HG03097 (cell line): ENCODE measurements around the gene LMF1.

Experiments used
- ATAC-seq: cut with Tn5 transposase; IDR thresholded peaks from one replicate; pipeline ENCODE4 v1.9.1; 2021; ENCODE audit not compliant: unreplicated experiment, low FRiP score

The LMF1 gene

GRCh38 chr16:970766-971581, at the start of gene LMF1:
Gene LMF1 (minus strand): TSS chr16:970984. CDS start chr16:970980, 4 bp downstream.
- ATAC-seq, result peak; percentile 78

GRCh38 chr16:1020091-1020399, 49.3 kb upstream of the LMF1 start:
- no peak for ATAC-seq

- ATAC-seq, result no peak
These were observed 48.7 kb upstream of the LMF1 start for GRCh38 chr16:1019231-1020090.

GRCh38 chr16:1018447-1019198, 47.8 kb upstream of the LMF1 start:
- ATAC-seq, result no peak

- ATAC-seq, result no peak
These were observed 44.1 kb upstream of the LMF1 start for GRCh38 chr16:1014771-1015495.

GRCh38 chr16:1014221-1014620, 43.4 kb upstream of the LMF1 start:
- no peak for ATAC-seq

- ATAC-seq, result no peak
These were observed 42.8 kb upstream of the LMF1 start for GRCh38 chr16:1013593-1013900.

GRCh38 chr16:1012722-1013592, 42.2 kb upstream of the LMF1 start:
- ATAC-seq, result no peak

- no peak for ATAC-seq
These were observed 41.4 kb upstream of the LMF1 start for GRCh38 chr16:1012135-1012534.

- ATAC-seq, result no peak
These were observed 40.7 kb upstream of the LMF1 start for GRCh38 chr16:1011316-1012082.

- no peak for ATAC-seq
These were observed 40.0 kb upstream of the LMF1 start for GRCh38 chr16:1010815-1011214.

- no peak for ATAC-seq
These were observed 39.5 kb upstream of the LMF1 start for GRCh38 chr16:1010251-1010650.

GRCh38 chr16:1009358-1010150, 38.8 kb upstream of the LMF1 start:
- ATAC-seq, result no peak

- ATAC-seq, result no peak
These were observed 37.3 kb upstream of the LMF1 start for GRCh38 chr16:1008085-1008484.

GRCh38 chr16:1007284-1007850, 36.6 kb upstream of the LMF1 start:
- ATAC-seq, result no peak

- no peak for ATAC-seq
These were observed 36.0 kb upstream of the LMF1 start for GRCh38 chr16:1006781-1007180.

GRCh38 chr16:1005286-1005685, 34.5 kb upstream of the LMF1 start:
- ATAC-seq, result no peak
